C4-2B (cell line): Measurements from ENCODE around the gene ADARB2.

Experiments
- ZFX ChIP-seq: fragments of 450-650 bp; IDR thresholded peaks from 2 replicates; pipeline ENCODE4 v1.6.1; 2017
- TF ChIP-seq, protein P1 (sequence below): fragments of 450-650 bp; conservative IDR thresholded peaks from 2 replicates; pipeline ENCODE4 v1.5.1; 2017; ENCODE audit warnings: mild to moderate bottlenecking

DNA sequence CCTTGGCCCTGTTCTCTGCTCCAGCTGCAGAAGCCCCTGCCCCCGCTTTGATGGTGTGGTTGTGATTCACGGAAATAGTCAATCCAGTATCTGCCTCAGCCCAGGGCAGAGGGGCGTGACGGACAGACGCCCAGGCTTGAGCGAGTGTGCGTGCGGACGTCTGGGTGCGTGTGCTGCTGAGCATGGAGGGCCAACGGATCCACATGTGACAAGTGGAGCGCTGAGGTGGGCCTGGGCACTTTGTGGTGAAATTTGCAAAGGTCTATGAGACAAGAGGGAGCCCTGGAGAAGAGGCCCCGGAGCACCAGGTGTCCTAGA, 586.7 kb downstream of the ADARB2 start:
- TF ChIP-seq, protein P1, sequence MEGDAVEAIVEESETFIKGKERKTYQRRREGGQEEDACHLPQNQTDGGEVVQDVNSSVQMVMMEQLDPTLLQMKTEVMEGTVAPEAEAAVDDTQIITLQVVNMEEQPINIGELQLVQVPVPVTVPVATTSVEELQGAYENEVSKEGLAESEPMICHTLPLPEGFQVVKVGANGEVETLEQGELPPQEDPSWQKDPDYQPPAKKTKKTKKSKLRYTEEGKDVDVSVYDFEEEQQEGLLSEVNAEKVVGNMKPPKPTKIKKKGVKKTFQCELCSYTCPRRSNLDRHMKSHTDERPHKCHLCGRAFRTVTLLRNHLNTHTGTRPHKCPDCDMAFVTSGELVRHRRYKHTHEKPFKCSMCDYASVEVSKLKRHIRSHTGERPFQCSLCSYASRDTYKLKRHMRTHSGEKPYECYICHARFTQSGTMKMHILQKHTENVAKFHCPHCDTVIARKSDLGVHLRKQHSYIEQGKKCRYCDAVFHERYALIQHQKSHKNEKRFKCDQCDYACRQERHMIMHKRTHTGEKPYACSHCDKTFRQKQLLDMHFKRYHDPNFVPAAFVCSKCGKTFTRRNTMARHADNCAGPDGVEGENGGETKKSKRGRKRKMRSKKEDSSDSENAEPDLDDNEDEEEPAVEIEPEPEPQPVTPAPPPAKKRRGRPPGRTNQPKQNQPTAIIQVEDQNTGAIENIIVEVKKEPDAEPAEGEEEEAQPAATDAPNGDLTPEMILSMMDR = no peak
- no peak for TF ChIP-seq ZFX
